Measurements from ENCODE around the gene CRHR1. TPM values are rescaled to one million over a fixed set of nuclear protein-coding genes. Genes with fewer than 3 reads are reported as not detected.
"Not testable (repeated sequence)": the region's sequence is repeated elsewhere in the genome, so short reads cannot be mapped to it uniquely, and the experiment has no call there.

CRHR1 gene
- total and polyA plus RNA-seq, 2 donors, result 0.09 to 0.26 TPM

DNA sequence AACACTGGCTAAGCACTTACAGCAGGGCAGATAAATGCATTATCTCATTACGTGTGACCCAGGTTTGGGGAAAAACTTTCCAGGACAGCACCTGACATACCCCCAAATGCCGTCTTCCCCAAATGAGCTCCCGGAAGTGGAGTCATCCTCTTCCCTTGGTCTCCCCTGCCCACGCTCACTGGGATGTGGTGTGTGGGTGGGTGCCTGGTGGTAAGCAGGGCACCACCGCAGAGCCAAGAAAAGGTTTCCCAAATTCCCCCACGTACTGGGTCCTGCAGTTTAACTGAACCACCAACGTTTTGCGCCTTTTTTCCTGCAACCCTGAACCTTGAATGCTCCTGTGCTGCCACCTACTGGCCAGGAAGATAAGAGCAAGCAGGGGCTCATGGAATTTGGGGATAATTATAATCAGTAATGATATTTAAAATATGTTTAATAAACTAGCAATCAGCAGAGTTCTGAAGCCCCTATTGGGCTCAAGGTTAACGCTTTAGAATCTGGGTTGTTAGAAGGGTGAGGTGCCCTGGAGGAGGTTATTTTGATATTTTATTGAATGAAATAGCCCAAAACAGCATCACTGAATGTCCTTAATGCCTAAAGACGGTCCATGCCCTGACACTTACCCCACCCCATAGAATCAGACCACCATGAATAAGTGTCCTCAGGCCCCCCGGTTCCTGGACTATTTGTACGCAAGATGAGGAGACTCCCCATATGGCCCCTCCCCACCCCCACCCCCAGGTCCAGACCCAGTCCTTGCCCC lies 68.6 kb downstream of the CRHR1 start:
- H3K4me3 ChIP-seq (ENCODE audit: low read depth, low read length), result no peak overlapping the region
- peak; percentile 7 for DNase-seq (ENCODE audit: extremely low spot score)
- no peak overlapping the region for H3K27ac ChIP-seq (ENCODE audit: low read depth)
- no peaks in the 10 kb centered on the region for H3K36me3 ChIP-seq (ENCODE audit: insufficient read depth)
- 26% methylated on average over 12 of the region's 12 CpGs for WGBS
- H3K4me1 ChIP-seq (ENCODE audit: insufficient read depth), result no peaks in the 10 kb centered on the region

- 81% methylated on average over 9 of the region's 9 CpGs for WGBS
- no peak overlapping the region for H3K27ac ChIP-seq (ENCODE audit: low read depth)
- H3K4me3 ChIP-seq (ENCODE audit: low read depth, low read length), result no peak overlapping the region
- no peak for DNase-seq (ENCODE audit: extremely low spot score)
- H3K36me3 ChIP-seq (ENCODE audit: insufficient read depth), result no peaks in the 10 kb centered on the region
- no peaks in the 10 kb centered on the region for H3K4me1 ChIP-seq (ENCODE audit: insufficient read depth)
These were observed 70.1 kb downstream of the CRHR1 start for GRCh38 chr17:45854209-45854608.

GRCh38 chr17:45855691-45856336 lies 71.7 kb downstream of the CRHR1 start:
- Histone ChIP-seq H3K4me1 (ENCODE audit: insufficient read depth) (no peaks in the 10 kb centered on the region), H3K36me3 (ENCODE audit: insufficient read depth) (no peaks in the 10 kb centered on the region), H3K4me3 (ENCODE audit: low read depth, low read length) (no peak overlapping the region), H3K27ac (ENCODE audit: low read depth) (no peak overlapping the region)
- no peak for DNase-seq (ENCODE audit: extremely low spot score)
- WGBS, result 75% methylated on average over 2 of the region's 2 CpGs

GRCh38 chr17:45857977-45858708 lies 74.0 kb downstream of the CRHR1 start:
- DNase-seq (ENCODE audit: extremely low spot score), result no peak
- H3K4me1 ChIP-seq (ENCODE audit: insufficient read depth), result no peaks in the 10 kb centered on the region
- no peaks in the 10 kb centered on the region for H3K36me3 ChIP-seq (ENCODE audit: insufficient read depth)
- H3K4me3 ChIP-seq (ENCODE audit: low read depth, low read length), result no peak overlapping the region
- H3K27ac ChIP-seq (ENCODE audit: low read depth), result no peak overlapping the region
- 33% methylated on average over 10 of the region's 10 CpGs for whole genome bisulfite sequencing

GRCh38 chr17:45861165-45861564 lies 77.0 kb downstream of the CRHR1 start:
- DNase-seq (ENCODE audit: extremely low spot score), result no peak
- Histone ChIP-seq H3K27ac (ENCODE audit: low read depth) (no peak overlapping the region), H3K36me3 (ENCODE audit: insufficient read depth) (no peaks in the 10 kb centered on the region), H3K4me1 (ENCODE audit: insufficient read depth) (no peaks in the 10 kb centered on the region), H3K4me3 (ENCODE audit: low read depth, low read length) (no peak overlapping the region)
- WGBS, result 66% methylated on average over 7 of the region's 7 CpGs

DNA sequence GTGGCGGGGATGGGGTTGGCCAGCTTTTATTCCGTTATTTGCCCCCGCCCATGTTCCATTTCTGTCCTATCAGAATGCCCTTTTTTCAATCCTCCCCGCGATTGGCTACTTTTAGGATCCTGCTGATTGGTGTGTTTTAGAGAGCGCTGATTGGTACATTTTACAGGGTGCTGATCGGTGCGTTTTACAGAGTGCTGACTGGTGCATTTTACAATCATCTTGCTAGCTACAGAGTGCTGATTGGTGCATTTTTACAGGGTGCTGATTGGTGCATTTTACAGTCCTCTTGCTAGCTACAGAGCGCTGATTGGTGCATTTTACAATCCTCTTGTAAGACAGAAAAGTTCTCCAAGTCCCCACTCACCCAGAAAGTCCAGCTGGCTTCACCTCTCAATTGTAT lies 78.0 kb downstream of the CRHR1 start:
- H3K36me3 ChIP-seq (ENCODE audit: insufficient read depth); H3K4me1 ChIP-seq (ENCODE audit: insufficient read depth); H3K4me3 ChIP-seq (ENCODE audit: low read depth, low read length); H3K27ac ChIP-seq (ENCODE audit: low read depth); DNase-seq (ENCODE audit: extremely low spot score): not testable (repeated sequence)
- 82% methylated on average over 9 of the region's 9 CpGs for WGBS

GRCh38 chr17:45863857-45864654 lies 79.9 kb downstream of the CRHR1 start:
- no peak overlapping the region for H3K27ac ChIP-seq (ENCODE audit: low read depth)
- 47% methylated on average over 6 of the region's 6 CpGs for WGBS
- no peaks in the 10 kb centered on the region for H3K36me3 ChIP-seq (ENCODE audit: insufficient read depth)
- DNase-seq (ENCODE audit: extremely low spot score), result no peak
- no peaks in the 10 kb centered on the region for H3K4me1 ChIP-seq (ENCODE audit: insufficient read depth)
- no peak overlapping the region for H3K4me3 ChIP-seq (ENCODE audit: low read depth, low read length)

GRCh38 chr17:45867171-45867570 lies 83.1 kb downstream of the CRHR1 start:
- WGBS, result 73% methylated on average over 6 of the region's 6 CpGs
- Histone ChIP-seq H3K36me3 (ENCODE audit: insufficient read depth) (no peaks in the 10 kb centered on the region), H3K4me1 (ENCODE audit: insufficient read depth) (no peaks in the 10 kb centered on the region), H3K27ac (ENCODE audit: low read depth) (no peak overlapping the region), H3K4me3 (ENCODE audit: low read depth, low read length) (no peak overlapping the region)
- no peak for DNase-seq (ENCODE audit: extremely low spot score)

- DNase-seq (ENCODE audit: extremely low spot score), result no peak
- Histone ChIP-seq H3K4me1 (ENCODE audit: insufficient read depth) (no peaks in the 10 kb centered on the region), H3K36me3 (ENCODE audit: insufficient read depth) (no peaks in the 10 kb centered on the region), H3K4me3 (ENCODE audit: low read depth, low read length) (no peak overlapping the region), H3K27ac (ENCODE audit: low read depth) (no peak overlapping the region)
- 63% methylated on average over 8 of the region's 8 CpGs for WGBS
These were observed 83.6 kb downstream of the CRHR1 start for GRCh38 chr17:45867702-45868101.

GRCh38 chr17:45868276-45868675 lies 84.2 kb downstream of the CRHR1 start:
- WGBS, result 64% methylated on average over 5 of the region's 5 CpGs
- H3K36me3 ChIP-seq (ENCODE audit: insufficient read depth), result no peaks in the 10 kb centered on the region
- DNase-seq (ENCODE audit: extremely low spot score), result no peak
- H3K4me3 ChIP-seq (ENCODE audit: low read depth, low read length), result no peak overlapping the region
- H3K27ac ChIP-seq (ENCODE audit: low read depth), result no peak overlapping the region
- H3K4me1 ChIP-seq (ENCODE audit: insufficient read depth), result no peaks in the 10 kb centered on the region

DNA sequence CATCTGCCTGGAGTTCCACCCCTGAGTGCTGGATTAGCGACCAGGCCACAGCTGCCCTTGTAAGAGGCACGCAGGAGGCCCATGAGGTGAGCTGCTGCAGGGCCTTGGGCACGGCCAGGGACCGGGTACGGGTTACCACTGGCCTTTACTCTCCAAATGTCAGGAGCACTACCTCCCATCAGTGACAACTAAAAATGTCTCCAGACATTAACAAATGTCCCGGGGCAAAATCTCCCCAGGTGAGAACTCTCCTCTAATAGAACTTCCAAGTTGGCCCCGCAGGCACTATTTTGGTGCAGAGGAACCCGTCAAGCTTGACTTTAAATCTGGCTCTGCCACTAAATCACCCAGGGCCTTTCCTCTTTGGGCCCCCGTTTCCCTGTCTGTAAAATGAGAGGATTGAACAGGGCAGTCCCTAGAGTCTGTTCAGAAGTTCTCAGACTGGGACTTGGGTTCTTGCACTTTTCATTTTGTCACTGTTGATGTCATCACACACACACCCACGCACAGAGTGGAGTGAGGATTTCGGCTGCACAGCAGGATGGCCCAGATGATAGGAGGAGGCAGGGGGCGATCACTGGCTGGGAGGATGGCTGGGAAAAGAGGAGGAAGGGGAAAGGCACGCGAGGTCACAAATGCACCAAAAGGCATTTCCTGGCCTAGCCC lies 85.7 kb downstream of the CRHR1 start:
- no peak for DNase-seq (ENCODE audit: extremely low spot score)
- no peak overlapping the region for H3K27ac ChIP-seq (ENCODE audit: low read depth)
- H3K4me1 ChIP-seq (ENCODE audit: insufficient read depth), result no peaks in the 10 kb centered on the region
- WGBS, result 60% methylated on average over 14 of the region's 14 CpGs
- H3K36me3 ChIP-seq (ENCODE audit: insufficient read depth), result no peaks in the 10 kb centered on the region
- H3K4me3 ChIP-seq (ENCODE audit: low read depth, low read length), result no peak overlapping the region

GRCh38 chr17:45870342-45870974 lies 86.3 kb downstream of the CRHR1 start:
- no peak for DNase-seq (ENCODE audit: extremely low spot score)
- Histone ChIP-seq H3K4me1 (ENCODE audit: insufficient read depth) (no peaks in the 10 kb centered on the region), H3K27ac (ENCODE audit: low read depth) (no peak overlapping the region), H3K4me3 (ENCODE audit: low read depth, low read length) (no peak overlapping the region), H3K36me3 (ENCODE audit: insufficient read depth) (no peaks in the 10 kb centered on the region)
- WGBS, result 24% methylated on average over 4 of the region's 4 CpGs
